Epithelial cell of esophagus (primary cell): ENCODE results near the gene GSC.
"Not testable (repeated sequence)": the region's sequence is repeated elsewhere in the genome, so short reads cannot be mapped to it uniquely, and the experiment has no call there.

Experiments
- DNase-seq: peaks from one replicate; pipeline ENCODE4 v3.0.0; 2010; ENCODE audit warnings: low read depth
- H3K4me3 ChIP-seq: 2 replicates; pipeline ENCODE4 v1.5.1; 2011; ENCODE audit warnings: mild to moderate bottlenecking, low read length, control low read depth
- CTCF ChIP-seq: IDR thresholded peaks from 2 replicates; pipeline ENCODE4 v1.5.1; 2011; ENCODE audit warnings: low read depth, mild to moderate bottlenecking, low read length, control low read depth, inconsistent platforms; ENCODE audit not compliant: insufficient read depth; ENCODE audit errors: missing control alignments

The GSC gene

GRCh38 chr14:94746131-94746530 lies 23.8 kb downstream of the GSC start:
- no peak overlapping the region for H3K4me3 ChIP-seq
- DNase-seq = no peak
- TF ChIP-seq CTCF = no peak

GRCh38 chr14:94738751-94739150 lies 31.2 kb downstream of the GSC start:
- no peak for TF ChIP-seq CTCF
- no peak for DNase-seq
- H3K4me3 ChIP-seq = no peak overlapping the region

- no peak for TF ChIP-seq CTCF
- no peak for DNase-seq
- H3K4me3 ChIP-seq = no peak overlapping the region
Observed at GRCh38 chr14:94738097-94738496, 31.8 kb downstream of the GSC start.

- no peak for TF ChIP-seq CTCF
- H3K4me3 ChIP-seq = no peak overlapping the region
- no peak for DNase-seq
Observed at GRCh38 chr14:94728950-94729349, 41.0 kb downstream of the GSC start.

DNA sequence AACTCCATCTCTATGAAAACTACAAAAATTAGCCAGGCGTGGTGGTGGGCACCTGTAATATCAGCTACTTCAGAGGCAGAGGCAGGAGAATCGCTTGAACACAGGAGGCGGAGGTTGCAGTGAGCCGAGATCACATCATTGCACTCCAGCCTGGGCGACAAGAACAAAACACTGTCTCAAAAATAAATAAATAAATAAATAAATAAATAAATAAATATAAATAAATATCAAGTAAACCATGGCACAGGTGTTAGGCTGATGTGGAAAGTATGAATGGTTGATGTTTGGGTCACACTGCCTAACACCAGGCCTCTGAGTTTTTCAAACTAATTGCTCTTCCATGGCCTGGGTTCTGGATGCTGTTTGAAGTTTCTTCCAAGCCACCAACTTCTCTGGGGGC lies 41.5 kb downstream of the GSC start:
- not testable (repeated sequence) for H3K4me3 ChIP-seq, DNase-seq

GRCh38 chr14:94726649-94727048 lies 43.3 kb downstream of the GSC start:
- H3K4me3 ChIP-seq, DNase-seq: not testable (repeated sequence)

DNA sequence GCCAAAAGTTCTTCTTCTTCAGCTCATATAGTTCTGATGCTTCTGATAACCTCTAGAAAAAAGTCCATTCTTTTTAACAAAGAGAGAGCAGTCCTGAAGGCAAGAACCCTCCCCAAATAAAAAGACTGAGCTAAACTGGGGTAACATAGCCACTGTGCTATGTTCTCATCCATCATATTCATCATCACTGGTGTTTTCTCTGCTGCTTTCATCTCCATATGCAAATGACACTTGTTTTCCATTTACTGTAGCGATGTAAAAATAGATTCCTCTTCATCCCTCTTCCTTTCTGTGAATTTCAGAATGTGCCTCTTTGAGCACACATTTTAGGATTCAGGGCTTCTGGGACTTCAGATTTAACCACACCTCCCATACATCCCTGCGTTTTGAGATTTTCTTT lies 44.9 kb downstream of the GSC start:
- DNase-seq = no peak
- H3K4me3 ChIP-seq = no peak overlapping the region
- TF ChIP-seq CTCF = no peak

DNA sequence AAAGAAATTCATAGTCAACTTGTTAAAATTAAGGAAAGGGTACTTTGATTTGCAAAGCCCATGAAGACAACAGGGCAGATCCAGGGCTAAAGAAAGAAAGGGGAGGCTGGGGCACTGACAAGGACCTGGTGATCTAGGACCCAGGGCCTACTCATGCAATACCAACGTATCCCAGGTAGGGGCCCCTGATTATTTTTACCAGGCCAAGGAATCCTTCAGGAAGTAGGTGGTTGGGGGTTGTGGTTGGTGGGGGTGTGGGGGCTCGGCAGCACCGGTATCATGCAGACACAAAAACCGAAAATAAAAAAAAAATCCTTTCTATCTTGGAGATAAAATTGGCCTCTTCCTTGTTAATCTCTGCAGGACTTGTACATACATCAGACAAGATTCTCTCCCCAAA lies 47.5 kb downstream of the GSC start:
- DNase-seq = no peak
- no peak for TF ChIP-seq CTCF
- no peak overlapping the region for H3K4me3 ChIP-seq
